ENCODE data around the gene NEUROD2. TPM values are rescaled to one million over a fixed set of nuclear protein-coding genes. Genes with fewer than 3 reads are reported as not detected.
"Not testable (repeated sequence)": the region's sequence is repeated elsewhere in the genome, so short reads cannot be mapped to it uniquely, and the experiment has no call there.

NEUROD2 gene
- total RNA-seq, 1 donor from 2014 or later: not detected

DNA sequence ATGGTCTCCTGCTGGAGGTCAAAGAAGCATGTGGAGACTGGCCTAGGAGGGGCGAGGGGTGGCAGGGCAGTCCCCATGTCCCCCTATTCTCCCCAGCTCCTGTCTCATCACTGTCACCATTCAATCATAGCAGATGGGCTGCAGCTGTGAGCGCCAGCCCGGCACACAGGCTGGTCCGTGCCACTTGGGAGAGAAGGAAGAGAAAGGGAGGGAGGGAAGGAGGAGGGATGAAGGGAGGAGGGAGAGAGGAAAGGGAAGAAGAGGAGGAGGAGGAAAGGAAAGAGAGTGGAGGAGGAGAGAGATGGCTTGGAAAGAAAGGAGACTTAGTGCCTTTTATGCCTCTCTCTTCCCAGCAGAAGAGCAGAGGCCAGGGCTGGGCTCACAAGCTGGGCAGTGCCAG is 12.4 kb downstream of the NEUROD2 start:
- Histone ChIP-seq H3K36me3 (no peaks in the 10 kb centered on the region), H3K9me3 (no peaks in the 10 kb centered on the region), H3K27ac (no peak overlapping the region), H3K27me3 (peaks cover 35% of the 10 kb centered on the region), H3K4me3 (no peak overlapping the region), H3K4me1 (peaks cover 2 to 11% of the 10 kb centered on the region in 2 donors)
- TF ChIP-seq, protein P1, sequence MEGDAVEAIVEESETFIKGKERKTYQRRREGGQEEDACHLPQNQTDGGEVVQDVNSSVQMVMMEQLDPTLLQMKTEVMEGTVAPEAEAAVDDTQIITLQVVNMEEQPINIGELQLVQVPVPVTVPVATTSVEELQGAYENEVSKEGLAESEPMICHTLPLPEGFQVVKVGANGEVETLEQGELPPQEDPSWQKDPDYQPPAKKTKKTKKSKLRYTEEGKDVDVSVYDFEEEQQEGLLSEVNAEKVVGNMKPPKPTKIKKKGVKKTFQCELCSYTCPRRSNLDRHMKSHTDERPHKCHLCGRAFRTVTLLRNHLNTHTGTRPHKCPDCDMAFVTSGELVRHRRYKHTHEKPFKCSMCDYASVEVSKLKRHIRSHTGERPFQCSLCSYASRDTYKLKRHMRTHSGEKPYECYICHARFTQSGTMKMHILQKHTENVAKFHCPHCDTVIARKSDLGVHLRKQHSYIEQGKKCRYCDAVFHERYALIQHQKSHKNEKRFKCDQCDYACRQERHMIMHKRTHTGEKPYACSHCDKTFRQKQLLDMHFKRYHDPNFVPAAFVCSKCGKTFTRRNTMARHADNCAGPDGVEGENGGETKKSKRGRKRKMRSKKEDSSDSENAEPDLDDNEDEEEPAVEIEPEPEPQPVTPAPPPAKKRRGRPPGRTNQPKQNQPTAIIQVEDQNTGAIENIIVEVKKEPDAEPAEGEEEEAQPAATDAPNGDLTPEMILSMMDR (IDR thresholded peaks at IDR 0.05): no peak
- no peak for DNase-seq (ENCODE audit: low spot score in 2 of 2)
- intact Hi-C loops (cut with DNase I): no loop called here

DNA sequence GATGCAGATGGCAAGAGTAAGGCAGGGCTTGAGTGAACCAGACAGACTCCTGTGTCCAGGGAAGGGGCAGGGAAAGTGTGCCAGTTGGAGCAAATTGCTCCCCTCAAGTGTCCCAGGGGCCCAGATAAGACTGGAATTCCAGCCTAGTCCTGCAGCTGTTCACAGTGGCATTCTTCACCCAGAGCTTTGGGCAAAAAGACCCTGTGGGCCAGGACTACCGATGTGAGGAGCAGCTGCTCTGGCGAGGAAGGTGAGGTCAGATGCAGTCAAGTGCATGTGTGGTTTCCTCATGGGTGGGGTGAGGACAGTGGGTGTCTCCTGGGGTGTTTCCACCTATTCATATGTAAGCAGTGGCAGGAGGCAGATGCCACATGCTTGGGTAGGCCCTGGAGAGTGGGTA is 14.3 kb downstream of the NEUROD2 start:
- Histone ChIP-seq H3K36me3 (no peaks in the 10 kb centered on the region), H3K27ac (no peak overlapping the region), H3K27me3 (peaks cover 17% of the 10 kb centered on the region), H3K4me3 (no peak overlapping the region), H3K4me1 (peaks cover 0 to 2% of the 10 kb centered on the region in 2 donors), H3K9me3 (no peaks in the 10 kb centered on the region)
- DNase-seq (ENCODE audit: low spot score in 2 of 2): no peak
- intact Hi-C loops (cut with DNase I): no loop called here
- TF ChIP-seq, protein P1 (IDR thresholded peaks at IDR 0.05): no peak

DNA sequence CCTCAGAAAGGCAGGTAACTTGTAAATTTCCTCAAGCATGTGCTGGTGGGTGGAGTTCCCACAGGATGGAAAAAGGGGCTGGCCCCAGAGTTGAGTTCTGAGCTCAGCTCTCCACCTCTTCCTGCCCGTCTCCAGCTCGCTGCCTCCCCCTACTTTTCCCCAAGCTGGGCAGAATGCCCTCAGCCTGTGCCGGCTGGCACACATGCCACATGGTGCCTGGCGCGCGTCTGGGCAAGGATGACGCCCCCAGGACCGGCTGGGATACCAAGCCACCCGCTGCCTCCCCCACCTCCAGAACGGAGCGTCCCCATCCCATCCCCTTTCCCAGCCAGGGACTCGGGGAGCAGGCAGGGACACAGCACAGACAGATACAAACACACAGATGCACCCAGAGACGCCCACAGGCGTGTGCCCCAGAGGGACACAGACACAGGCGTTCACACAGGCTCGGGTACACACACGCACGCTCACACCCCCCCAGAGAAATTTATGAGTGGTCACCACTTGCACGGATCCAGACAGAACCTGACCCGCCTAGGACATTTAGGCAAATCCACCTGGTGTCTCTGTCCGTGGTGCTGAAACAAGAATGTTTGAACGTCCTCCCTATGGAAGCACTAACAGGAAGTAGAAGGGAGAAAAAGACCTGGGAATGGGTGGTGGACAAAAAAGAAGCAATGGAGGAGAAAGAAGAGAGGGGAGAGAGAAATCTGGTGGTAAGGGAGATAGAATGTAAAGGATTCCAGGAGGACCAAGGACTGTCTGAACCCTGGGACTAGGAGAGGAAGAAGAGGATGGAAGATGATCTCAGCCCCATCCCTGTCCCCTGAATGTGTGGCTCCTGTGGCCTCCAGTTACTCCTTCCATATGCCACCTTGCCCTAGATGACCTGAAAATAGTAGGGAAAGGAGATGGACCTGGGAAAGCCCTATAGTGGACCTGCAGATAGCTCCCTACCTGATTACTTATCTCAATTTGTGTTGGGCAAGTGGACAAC is 15.5 kb downstream of the NEUROD2 start:
- no peak overlapping the region for H3K27ac ChIP-seq
- TF ChIP-seq, protein P1 (IDR thresholded peaks at IDR 0.05): no peak
- no peaks in the 10 kb centered on the region for H3K4me1 ChIP-seq
- no peak for DNase-seq (ENCODE audit: low spot score in 2 of 2)
- no peaks in the 10 kb centered on the region for H3K36me3 ChIP-seq
- peaks cover 8% of the 10 kb centered on the region for H3K27me3 ChIP-seq
- no peaks in the 10 kb centered on the region for H3K9me3 ChIP-seq
- no peak overlapping the region for H3K4me3 ChIP-seq
- intact Hi-C loops (cut with DNase I): no loop called here

DNA sequence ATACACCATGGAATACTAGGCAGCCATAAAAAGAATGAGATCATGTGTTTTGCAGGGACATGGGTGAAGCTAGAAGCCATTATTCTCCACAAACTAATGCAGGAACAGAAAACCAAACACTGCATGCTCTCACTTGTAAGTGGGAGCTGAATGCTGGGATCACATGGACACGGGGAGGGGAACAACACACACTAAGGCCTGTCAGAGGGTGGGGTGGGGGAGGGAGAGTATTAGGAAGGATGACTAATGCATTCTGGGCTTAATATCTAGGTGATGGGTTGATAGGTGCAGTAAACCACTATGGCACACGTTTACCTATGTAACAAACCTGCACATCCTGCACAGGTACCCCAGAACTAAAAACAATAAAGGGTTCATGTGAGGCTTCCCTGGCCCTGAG is 17.5 kb downstream of the NEUROD2 start:
- DNase-seq (ENCODE audit: low spot score in 2 of 2); intact Hi-C loops (cut with DNase I): not testable (repeated sequence)

DNA sequence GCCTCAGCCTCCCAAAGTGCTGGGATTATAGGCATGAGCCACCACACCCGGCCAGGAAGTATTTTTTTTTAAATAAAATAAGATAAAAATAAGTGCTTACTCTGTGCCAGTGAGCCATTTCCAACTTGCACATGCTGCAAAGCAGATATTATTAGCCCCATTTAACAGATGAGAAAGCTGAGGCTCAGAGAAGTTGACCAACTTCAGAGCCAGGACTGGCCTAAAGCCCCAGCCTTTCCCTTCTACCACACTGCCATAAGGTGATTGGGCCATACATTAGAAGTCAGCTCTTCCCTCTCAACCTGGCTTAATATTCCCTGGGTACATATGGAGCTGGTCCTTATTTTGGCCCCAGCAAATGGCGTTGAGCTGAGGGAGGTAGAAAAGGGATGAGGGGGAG is 25.1 kb downstream of the NEUROD2 start:
- TF ChIP-seq, protein P1 (IDR thresholded peaks at IDR 0.05): no peak
- Histone ChIP-seq H3K27ac (no peak overlapping the region), H3K4me3 (no peak overlapping the region), H3K27me3 (no peaks in the 10 kb centered on the region), H3K4me1 (no peaks in the 10 kb centered on the region), H3K36me3 (no peaks in the 10 kb centered on the region), H3K9me3 (no peaks in the 10 kb centered on the region)
- intact Hi-C loops (cut with DNase I): no loop called here
- no peak for DNase-seq (ENCODE audit: low spot score in 2 of 2)

More for the DNA sequence above, 17.5 kb downstream of the NEUROD2 start:
- H3K27me3 ChIP-seq, H3K27ac ChIP-seq, H3K4me1 ChIP-seq, H3K4me3 ChIP-seq, H3K36me3 ChIP-seq, H3K9me3 ChIP-seq: not testable (repeated sequence)

DNA sequence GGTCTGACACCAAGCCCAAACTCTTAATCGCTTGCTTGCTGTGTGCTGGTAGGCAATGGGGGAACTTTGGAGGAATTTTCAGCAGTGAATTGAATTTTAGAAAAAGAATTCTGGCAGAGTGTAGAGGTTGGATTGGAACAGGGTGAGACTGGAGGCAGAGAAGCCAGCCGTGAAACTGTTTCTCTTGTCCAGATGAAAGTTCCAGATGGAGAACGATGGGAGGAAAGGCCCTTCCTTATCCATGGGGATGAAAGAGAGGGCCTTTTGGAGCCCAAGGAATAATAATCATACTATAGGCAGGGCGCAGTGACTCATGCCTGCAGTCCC is 26.0 kb downstream of the NEUROD2 start:
- Histone ChIP-seq H3K36me3 (no peaks in the 10 kb centered on the region), H3K9me3 (no peaks in the 10 kb centered on the region), H3K27me3 (no peaks in the 10 kb centered on the region), H3K27ac (no peak overlapping the region), H3K4me1 (no peaks in the 10 kb centered on the region), H3K4me3 (no peak overlapping the region)
- intact Hi-C loops (cut with DNase I): no loop called here
- DNase-seq (ENCODE audit: low spot score in 2 of 2): no peak
- TF ChIP-seq, protein P1 (IDR thresholded peaks at IDR 0.05): no peak
